OCI-LY1 (cell line): ENCODE measurements around the gene VIPAS39.

Experiments
- H2AFZ ChIP-seq: fragments of 200-600 bp; sonication (generic), shearing (Covaris generic); 2 replicates; pipeline ENCODE4 v1.6.0; 2014; ENCODE audit warnings: antibody characterized with exemption, mild to moderate bottlenecking, low read length
- H3F3A ChIP-seq: fragments of 200-600 bp; sonication (generic), shearing (Covaris generic); 2 replicates; pipeline ENCODE4 v1.6.0; 2014; ENCODE audit warnings: mild to moderate bottlenecking, antibody characterized with exemption, low read length, moderate library complexity; ENCODE audit not compliant: insufficient read depth
- H3K27ac ChIP-seq: fragments of 200-600 bp; sonication (generic); 2 replicates; pipeline ENCODE4 v1.5.1; 2014; ENCODE audit warnings: low read length, mixed run types, mild to moderate bottlenecking, low read depth; ENCODE audit not compliant: poor library complexity, severe bottlenecking
- H3K27me3 ChIP-seq: fragments of 200-600 bp; sonication (generic); 2 replicates; pipeline ENCODE4 v1.6.0; 2014; ENCODE audit warnings: antibody characterized with exemption, mild to moderate bottlenecking, low read length, moderate library complexity; ENCODE audit not compliant: insufficient read depth
- H3K36me3 ChIP-seq: fragments of 200-600 bp; sonication (generic); 2 replicates; pipeline ENCODE4 v1.6.1; 2014; ENCODE audit warnings: mild to moderate bottlenecking, antibody characterized with exemption, low read length, moderate library complexity, mixed read lengths; ENCODE audit not compliant: insufficient read depth
- H3K4me1 ChIP-seq: fragments of 200-600 bp; sonication (generic); 2 replicates; pipeline ENCODE4 v1.5.1; 2014; ENCODE audit warnings: mild to moderate bottlenecking, low read length, moderate library complexity; ENCODE audit not compliant: insufficient read depth, severe bottlenecking
- H3K4me2 ChIP-seq: fragments of 200-600 bp; sonication (generic), shearing (Covaris generic); 2 replicates; pipeline ENCODE4 v1.6.1; 2014; ENCODE audit warnings: low read length
- H3K4me3 ChIP-seq: fragments of 200-600 bp; sonication (generic); 2 replicates; pipeline ENCODE4 v1.5.1; 2014; ENCODE audit warnings: low read length, low read depth, mild to moderate bottlenecking, mixed read lengths; ENCODE audit not compliant: poor library complexity, severe bottlenecking
- H3K79me2 ChIP-seq: fragments of 200-600 bp; shearing (Covaris generic); 2 replicates; pipeline ENCODE4 v1.6.1; 2016; ENCODE audit warnings: mixed run types, low read length, mixed read lengths; ENCODE audit not compliant: insufficient read depth
- H3K9ac ChIP-seq: fragments of 200-600 bp; sonication (generic), shearing (Covaris generic); 2 replicates; pipeline ENCODE4 v1.6.1; 2014; ENCODE audit warnings: mild to moderate bottlenecking, low read length, mixed read lengths
- H3K9me2 ChIP-seq: fragments of 200-600 bp; sonication (generic), shearing (Covaris generic); 2 replicates; pipeline ENCODE4 v1.6.1; 2014; ENCODE audit warnings: low read depth, mild to moderate bottlenecking, low read length, mixed read lengths
- H3K9me3 ChIP-seq: fragments of 200-600 bp; shearing (Covaris generic); 2 replicates; pipeline ENCODE4 v1.6.1; 2014; ENCODE audit warnings: low read length, mixed read lengths
- H4K20me1 ChIP-seq: fragments of 200-600 bp; sonication (generic), shearing (Covaris generic); 2 replicates; pipeline ENCODE4 v1.6.0; 2016; ENCODE audit warnings: mild to moderate bottlenecking, low read length; ENCODE audit not compliant: insufficient read depth
- CTCF ChIP-seq: fragments of 200-600 bp; sonication (generic), shearing (Covaris generic); IDR thresholded peaks from 2 replicates; pipeline ENCODE4 v1.5.1; 2017; ENCODE audit warnings: mild to moderate bottlenecking, antibody characterized with exemption, low read length, moderate library complexity, mixed read lengths
- EZH2 ChIP-seq: fragments of 200-600 bp; sonication (generic), shearing (Covaris generic); IDR thresholded peaks from 2 replicates; pipeline ENCODE4 v1.8.0; 2017; ENCODE audit warnings: borderline replicate concordance, mixed run types, mild to moderate bottlenecking, antibody characterized with exemption, low read length, moderate library complexity, mixed read lengths

VIPAS39 gene

GRCh38 chr14:77436042-77436441 lies 21.4 kb downstream of the VIPAS39 start:
- Histone ChIP-seq H3F3A (no peaks in the 10 kb centered on the region), H3K4me3 (no peak overlapping the region), H3K36me3 (peaks cover 68% of the 10 kb centered on the region), H3K4me2 (no peak overlapping the region), H3K9ac (no peak overlapping the region), H4K20me1 (no peaks in the 10 kb centered on the region), H3K79me2 (no peaks in the 10 kb centered on the region), H3K27ac (no peak overlapping the region), H3K4me1 (no peaks in the 10 kb centered on the region), H3K9me3 (no peaks in the 10 kb centered on the region), H3K27me3 (no peaks in the 10 kb centered on the region), H3K9me2 (no peaks in the 10 kb centered on the region), H2AFZ (no peak overlapping the region)
- no peak for TF ChIP-seq CTCF
- no peak for TF ChIP-seq EZH2

GRCh38 chr14:77426396-77426795 lies 31.0 kb downstream of the VIPAS39 start:
- Histone ChIP-seq H3K9me3 (no peaks in the 10 kb centered on the region), H4K20me1 (no peaks in the 10 kb centered on the region), H3K79me2 (no peaks in the 10 kb centered on the region), H3K27ac (no peak overlapping the region), H3K4me2 (no peak overlapping the region), H3K9me2 (no peaks in the 10 kb centered on the region), H3K4me1 (no peaks in the 10 kb centered on the region), H3K27me3 (no peaks in the 10 kb centered on the region), H2AFZ (no peak overlapping the region), H3K9ac (no peak overlapping the region), H3K4me3 (no peak overlapping the region), H3K36me3 (peaks cover 91% of the 10 kb centered on the region), H3F3A (no peaks in the 10 kb centered on the region)
- TF ChIP-seq CTCF (no peak), EZH2 (no peak)

- no peak overlapping the region for H3K27ac ChIP-seq
These were observed 32.5 kb downstream of the VIPAS39 start for GRCh38 chr14:77424862-77425261.

More at GRCh38 chr14:77424862-77425261, 32.5 kb downstream of the VIPAS39 start:
- Histone ChIP-seq H3K36me3 (peaks cover 80% of the 10 kb centered on the region), H3K9me3 (peaks cover under 1% of the 10 kb centered on the region; the same call in 1 of the 2 replicates), H3K4me3 (no peak overlapping the region), H3F3A (no peaks in the 10 kb centered on the region), H3K27me3 (no peaks in the 10 kb centered on the region), H3K79me2 (no peaks in the 10 kb centered on the region), H3K9me2 (no peaks in the 10 kb centered on the region), H2AFZ (no peak overlapping the region), H3K9ac (no peak overlapping the region), H3K4me2 (no peak overlapping the region), H3K4me1 (no peaks in the 10 kb centered on the region), H4K20me1 (no peaks in the 10 kb centered on the region)
- TF ChIP-seq EZH2: no peak
- no peak for TF ChIP-seq CTCF
